H9 (cell line): ENCODE data around the gene MEF2C. TPM values are rescaled to one million over a fixed set of nuclear protein-coding genes. Genes with fewer than 3 reads are reported as not detected.

Experiments
- DNase-seq: peaks from one replicate; pipeline ENCODE4 v3.0.0-alpha.2; 2017
- H2AFZ ChIP-seq: one replicate; pipeline ENCODE4 v1.6.1; 2013; ENCODE audit warnings: mild to moderate bottlenecking, low read length, control low read depth, moderate library complexity
- H2AK5ac ChIP-seq: 2 replicates; pipeline ENCODE4 v1.6.1; 2013; ENCODE audit warnings: low read length, control low read depth, mixed read lengths; ENCODE audit not compliant: insufficient read length
- H2BK120ac ChIP-seq: one replicate; pipeline ENCODE4 v1.6.1; 2013; ENCODE audit warnings: low read depth, mild to moderate bottlenecking, low read length, control low read depth, inconsistent platforms; ENCODE audit not compliant: poor library complexity, severe bottlenecking
- H2BK12ac ChIP-seq: 2 replicates; pipeline ENCODE4 v1.6.1; 2013; ENCODE audit warnings: low read length, control low read depth, mixed read lengths, low read depth; ENCODE audit not compliant: insufficient read length
- H2BK15ac ChIP-seq: 2 replicates; pipeline ENCODE4 v1.6.1; 2013; ENCODE audit warnings: low read depth, low read length, control low read depth
- H2BK20ac ChIP-seq: one replicate; pipeline ENCODE4 v1.6.1; 2013; ENCODE audit warnings: low read depth, mild to moderate bottlenecking, low read length, control low read depth, inconsistent platforms; ENCODE audit not compliant: poor library complexity, severe bottlenecking
- H2BK5ac ChIP-seq: 2 replicates; pipeline ENCODE4 v1.6.1; 2013; ENCODE audit warnings: low read length, control low read depth, mixed read lengths; ENCODE audit not compliant: insufficient read length
- H3K14ac ChIP-seq: 2 replicates; pipeline ENCODE4 v1.6.1; 2013; ENCODE audit warnings: low read length, control low read depth; ENCODE audit not compliant: insufficient read depth
- H3K18ac ChIP-seq: 2 replicates; pipeline ENCODE4 v1.6.1; 2013; ENCODE audit warnings: low read depth, mild to moderate bottlenecking, mixed read lengths, low read length, control low read depth; ENCODE audit not compliant: insufficient read length
- H3K23ac ChIP-seq: 2 replicates; pipeline ENCODE4 v1.6.1; 2013; ENCODE audit warnings: low read length, control low read depth, mixed read lengths, low read depth; ENCODE audit not compliant: insufficient read length
- H3K23me2 ChIP-seq: 2 replicates; pipeline ENCODE4 v1.6.1; 2013; ENCODE audit warnings: low read depth, mild to moderate bottlenecking, mixed read lengths, low read length, control low read depth; ENCODE audit not compliant: insufficient read length, poor library complexity, severe bottlenecking
- H3K27ac ChIP-seq: 2 replicates; pipeline ENCODE4 v1.5.1; 2013; ENCODE audit warnings: low read length, control low read depth, mixed read lengths, low read depth; ENCODE audit not compliant: insufficient read length
- H3K27me3 ChIP-seq: 2 replicates; pipeline ENCODE4 v1.6.1; 2013; ENCODE audit warnings: low read length, control low read depth, inconsistent platforms; ENCODE audit not compliant: insufficient read depth
- H3K4ac ChIP-seq: 2 replicates; pipeline ENCODE4 v1.6.1; 2013; ENCODE audit warnings: low read depth, mild to moderate bottlenecking, control low read depth, inconsistent platforms, low read length, moderate library complexity
- H3K4me1 ChIP-seq: 2 replicates; pipeline ENCODE4 v1.6.1; 2013; ENCODE audit warnings: low read length, control low read depth, inconsistent platforms; ENCODE audit not compliant: insufficient read depth
- H3K4me2 ChIP-seq: 2 replicates; pipeline ENCODE4 v1.6.1; 2013; ENCODE audit warnings: low read length, control low read depth, mixed read lengths; ENCODE audit not compliant: insufficient read length, insufficient read depth
- H3K56ac ChIP-seq: 2 replicates; pipeline ENCODE4 v1.6.1; 2013; ENCODE audit warnings: low read depth, mild to moderate bottlenecking, mixed read lengths, low read length, control low read depth; ENCODE audit not compliant: insufficient read length
- H3K79me1 ChIP-seq: 2 replicates; pipeline ENCODE4 v1.6.1; 2013; ENCODE audit warnings: low read depth, mild to moderate bottlenecking, moderate library complexity, low read length, control low read depth, inconsistent platforms; ENCODE audit not compliant: insufficient read depth, poor library complexity, severe bottlenecking
- H3K79me2 ChIP-seq: 2 replicates; pipeline ENCODE4 v1.6.1; 2013; ENCODE audit warnings: low read length, control low read depth, inconsistent platforms; ENCODE audit not compliant: insufficient read depth
- H3K9ac ChIP-seq: 2 replicates; pipeline ENCODE4 v1.6.1; 2013; ENCODE audit warnings: low read length, control low read depth, mixed read lengths; ENCODE audit not compliant: insufficient read length; ENCODE audit errors: extremely low read depth
- H3K9me3 ChIP-seq: one replicate; pipeline ENCODE4 v1.6.1; 2013; ENCODE audit warnings: low read depth, low read length, inconsistent platforms; ENCODE audit not compliant: control insufficient read depth
- H3T11ph ChIP-seq: one replicate; pipeline ENCODE4 v1.6.1; 2013; ENCODE audit warnings: mild to moderate bottlenecking, low read length, control low read depth, inconsistent platforms
- H4K20me1 ChIP-seq: one replicate; pipeline ENCODE4 v1.6.1; 2013; ENCODE audit not compliant: control insufficient read depth, insufficient read length, insufficient read depth
- H4K5ac ChIP-seq: 2 replicates; pipeline ENCODE4 v1.6.1; 2013; ENCODE audit warnings: low read depth, mild to moderate bottlenecking, mixed read lengths, low read length, control low read depth; ENCODE audit not compliant: insufficient read length
- H4K8ac ChIP-seq: replicated peaks from 2 replicates; pipeline ENCODE4 v1.6.1; 2013; ENCODE audit warnings: low read length, control low read depth, mixed read lengths, low read depth; ENCODE audit not compliant: insufficient read length
- H4K91ac ChIP-seq: 2 replicates; pipeline ENCODE4 v1.6.1; 2013; ENCODE audit warnings: low read depth, mild to moderate bottlenecking, moderate library complexity, mixed read lengths, low read length, control low read depth; ENCODE audit not compliant: insufficient read length
- H3K27ac Mint-ChIP-seq, 3 experiments: 2 replicates in 2 of 3; 3 replicates in 1 of 3; pipeline ENCODE4 v1.8.0; 2020 to 2021; ENCODE audit warnings: mixed read lengths in 3 of 3, mild to moderate bottlenecking in 1 of 3, moderate library complexity in 1 of 3
- H3K27me3 Mint-ChIP-seq: 2 replicates; pipeline ENCODE4 v1.8.0; 2021; ENCODE audit warnings: low read depth, mild to moderate bottlenecking, moderate library complexity, mixed read lengths
- H3K36me3 Mint-ChIP-seq, 3 experiments: 2 replicates in 2 of 3; 3 replicates in 1 of 3; pipeline ENCODE4 v1.8.0; 2020 to 2021; ENCODE audit warnings: low read depth in 3 of 3, mixed read lengths in 3 of 3; ENCODE audit not compliant: insufficient read depth in 1 of 3
- H3K4me1 Mint-ChIP-seq, 2 experiments: 2 replicates each; pipeline ENCODE4 v1.8.0; 2020; ENCODE audit warnings: mixed read lengths in 2 of 2
- H3K4me3 Mint-ChIP-seq, 2 experiments: 2 replicates in 1 of 2; 3 replicates in 1 of 2; pipeline ENCODE4 v1.8.0; 2020 to 2021; ENCODE audit warnings: mild to moderate bottlenecking in 2 of 2, mixed read lengths in 2 of 2, moderate library complexity in 1 of 2
- H3K9me3 Mint-ChIP-seq, 2 experiments: 2 replicates in 1 of 2; 3 replicates in 1 of 2; pipeline ENCODE4 v1.8.0; 2020; ENCODE audit warnings: mild to moderate bottlenecking in 2 of 2, mixed read lengths in 2 of 2, moderate library complexity in 1 of 2
- CTCF ChIP-seq: fragments of 200-600 bp; sonication (generic); conservative IDR thresholded peaks from 3 replicates; pipeline ENCODE4 v1.8.0; 2021; ENCODE audit warnings: antibody characterized with exemption, mild to moderate bottlenecking
- WGBS: extraction: QIAGEN DNeasy Blood & Tissue Kit; methylation state at CpG from one replicate; pipeline ENCODE4 v1.1.7; 2013; ENCODE audit warnings: missing lambda C conversion rate, low lambda C conversion rate, mixed read lengths; ENCODE audit not compliant: insufficient read length; ENCODE audit errors: extremely low coverage; 5-methylcytosine and 5-hydroxymethylcytosine counted together
- total RNA-seq: library from RNA; stranded (reverse); gene quantifications from 2 replicates; pipeline ENCODE4 v1.2.1, GENCODE V29; 2021

Gene MEF2C
- total RNA-seq, 1 experiment from 2014 or later: 0.11 TPM

- WGBS: no CpG with 5 or more reads among the region's 2 CpGs
- H2AFZ ChIP-seq: no peak overlapping the region
Measured at GRCh38 chr5:88876714-88877113, 6.3 kb downstream of the MEF2C start.

More at GRCh38 chr5:88876714-88877113, 6.3 kb downstream of the MEF2C start:
- Histone ChIP-seq H3K14ac (no peak overlapping the region), H2AK5ac (no peak overlapping the region), H3K79me2 (no peaks in the 10 kb centered on the region), H2BK20ac (no peak overlapping the region), H3K56ac (no peak overlapping the region), H3K9ac (no peak overlapping the region), H3K27me3 (no peaks in the 10 kb centered on the region), H4K91ac (no peak overlapping the region), H4K20me1 (no peaks in the 10 kb centered on the region), H3K4me1 (no peaks in the 10 kb centered on the region), H2BK15ac (no peak overlapping the region), H2BK5ac (no peak overlapping the region), H4K5ac (no peak overlapping the region), H4K8ac (no peak overlapping the region), H3K18ac (no peak overlapping the region), H3K27ac (no peak overlapping the region), H3K79me1 (no peaks in the 10 kb centered on the region), H3K23me2 (no peaks in the 10 kb centered on the region), H2BK12ac (no peak overlapping the region), H3T11ph (no peak overlapping the region), H3K23ac (no peak overlapping the region), H2BK120ac (no peak overlapping the region), H3K4me2 (no peak overlapping the region), H3K4ac (no peak overlapping the region), H3K9me3 (no peaks in the 10 kb centered on the region)
- Mint-ChIP-seq H3K4me1 (peaks cover 0 to 1% of the 10 kb centered on the region in 2 experiments; a peak in 1 of 4 replicates), H3K27me3 (peaks cover 9% of the 10 kb centered on the region), H3K27ac (no peak overlapping the region), H3K36me3 (no peaks in the 10 kb centered on the region), H3K9me3 (no peaks in the 10 kb centered on the region), H3K4me3 (no peak overlapping the region)
- TF ChIP-seq CTCF: no peak
- DNase-seq: no peak
